ENCODE results near the gene WNT3. TPM values are rescaled to one million over a fixed set of nuclear protein-coding genes. Genes with fewer than 3 reads are reported as not detected.
"Not testable (repeated sequence)": the region's sequence is repeated elsewhere in the genome, so short reads cannot be mapped to it uniquely, and the experiment has no call there.

Gene WNT3
- total RNA-seq, 1 donor from 2014 or later, result 0.07 TPM

DNA sequence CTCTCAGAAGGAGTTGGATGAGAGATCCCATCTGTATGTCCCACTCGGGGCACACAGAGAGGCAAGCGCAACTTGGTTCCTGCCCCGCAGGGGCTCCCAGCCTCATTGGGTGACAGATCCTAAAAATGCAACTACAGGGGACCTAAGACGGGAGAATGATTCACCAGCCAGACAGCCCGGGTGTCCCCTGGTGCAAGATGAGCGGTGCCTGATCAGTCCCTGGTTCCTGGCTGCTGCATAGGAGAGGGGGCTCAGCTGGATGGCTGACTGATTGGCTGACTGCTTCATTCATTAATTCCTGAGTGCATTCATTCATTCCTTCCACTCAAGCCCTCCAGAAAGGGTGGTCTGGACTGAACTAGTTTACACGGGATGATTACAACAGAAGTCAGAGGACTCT, 22.0 kb downstream of the WNT3 start:
- H3K4me1 Mint-ChIP-seq (ENCODE audit: low read depth), result no peaks in the 10 kb centered on the region
- no peak overlapping the region for H3K4me3 Mint-ChIP-seq (ENCODE audit: low read depth)
- intact Hi-C loops (cut with micrococcal nuclease), result no loop called here
- H3K36me3 Mint-ChIP-seq (ENCODE audit: low read depth), result no peaks in the 10 kb centered on the region
- no peak overlapping the region for H3K27ac Mint-ChIP-seq
- H3K9me3 Mint-ChIP-seq, result no peaks in the 10 kb centered on the region
- H3K27me3 Mint-ChIP-seq (ENCODE audit: low read depth), result peaks cover 8% of the 10 kb centered on the region
- no peak for DNase-seq (ENCODE audit: low spot score)

DNA sequence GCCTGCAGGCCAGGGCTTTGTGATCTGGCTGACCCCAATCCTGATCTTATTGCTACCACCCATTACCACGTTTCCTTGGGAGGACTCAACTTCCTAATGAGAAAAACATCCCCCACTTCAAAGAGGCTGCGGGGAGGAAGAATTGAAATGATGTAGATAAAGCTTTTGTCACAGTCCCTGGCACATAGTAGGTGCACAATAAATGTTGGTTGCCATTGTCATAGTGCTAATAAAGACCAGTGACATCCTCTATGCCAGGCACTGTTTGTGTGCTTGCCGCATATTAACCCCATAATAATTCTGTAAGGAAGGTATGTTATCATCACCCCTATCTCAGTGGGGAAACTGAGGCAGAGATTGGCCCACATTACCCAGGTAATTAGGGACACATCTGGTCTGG, 22.4 kb downstream of the WNT3 start:
- H3K27ac Mint-ChIP-seq, result no peak overlapping the region
- intact Hi-C loops (cut with micrococcal nuclease), result no loop called here
- DNase-seq (ENCODE audit: low spot score), result no peak
- no peak overlapping the region for H3K4me3 Mint-ChIP-seq (ENCODE audit: low read depth)
- H3K36me3 Mint-ChIP-seq (ENCODE audit: low read depth), result no peaks in the 10 kb centered on the region
- H3K9me3 Mint-ChIP-seq, result no peaks in the 10 kb centered on the region
- H3K4me1 Mint-ChIP-seq (ENCODE audit: low read depth), result no peaks in the 10 kb centered on the region
- peaks cover 9% of the 10 kb centered on the region for H3K27me3 Mint-ChIP-seq (ENCODE audit: low read depth)

DNA sequence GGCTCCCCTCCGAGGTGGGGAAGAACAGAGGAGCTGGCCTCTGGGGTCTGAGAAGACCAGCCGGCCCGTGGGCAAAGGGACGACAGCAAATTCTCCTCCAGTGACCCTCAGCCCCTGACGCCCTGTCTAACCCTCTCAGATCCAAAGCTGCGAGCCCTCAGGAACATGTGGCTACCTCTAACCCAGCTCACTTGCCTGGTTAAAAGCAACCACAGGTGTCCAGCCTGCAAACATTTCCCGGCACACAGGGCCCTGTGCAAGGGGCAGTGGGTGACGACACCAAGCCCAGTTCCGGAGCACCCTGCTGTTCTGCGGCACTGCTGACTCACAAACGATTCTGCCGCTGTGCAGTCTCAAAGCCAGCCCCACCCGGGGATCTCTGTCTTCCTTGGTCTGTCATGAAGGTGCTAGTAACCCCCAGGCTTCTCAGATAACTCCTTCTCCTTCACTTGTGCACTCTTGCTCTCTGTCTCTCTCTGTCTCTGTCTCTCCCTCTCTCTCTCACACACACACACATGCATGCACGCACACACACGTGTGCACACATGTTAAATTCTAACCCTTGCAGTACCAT, 23.0 kb downstream of the WNT3 start:
- Mint-ChIP-seq H3K36me3 (ENCODE audit: low read depth) (no peaks in the 10 kb centered on the region), H3K27me3 (ENCODE audit: low read depth) (peaks cover 15% of the 10 kb centered on the region), H3K9me3 (no peaks in the 10 kb centered on the region), H3K4me3 (ENCODE audit: low read depth) (no peak overlapping the region), H3K27ac (no peak overlapping the region), H3K4me1 (ENCODE audit: low read depth) (no peaks in the 10 kb centered on the region)
- DNase-seq (ENCODE audit: low spot score), result no peak
- intact Hi-C loops (cut with micrococcal nuclease), result no loop called here

DNA sequence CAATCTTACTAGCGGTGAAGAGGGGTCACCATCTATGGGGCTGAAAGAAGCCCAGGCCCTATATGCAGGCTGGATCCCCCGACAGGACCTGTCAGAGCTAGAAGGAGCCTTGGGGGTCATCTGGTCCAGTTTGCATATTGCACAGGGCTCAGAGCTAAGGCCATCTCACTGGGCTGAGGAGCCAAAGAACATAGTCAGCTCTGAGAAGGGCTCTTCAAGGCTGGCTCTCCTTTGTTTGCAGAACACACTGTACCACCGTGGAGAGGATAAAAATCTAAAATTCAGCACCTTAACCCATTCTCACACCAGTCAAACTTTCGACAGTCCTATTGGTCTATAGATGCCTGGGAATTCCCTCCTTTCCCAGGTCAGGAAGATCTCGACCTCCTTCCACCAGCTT, 24.2 kb downstream of the WNT3 start:
- no peaks in the 10 kb centered on the region for H3K9me3 Mint-ChIP-seq
- intact Hi-C loops (cut with micrococcal nuclease), result no loop called here
- no peaks in the 10 kb centered on the region for H3K4me1 Mint-ChIP-seq (ENCODE audit: low read depth)
- no peak overlapping the region for H3K4me3 Mint-ChIP-seq (ENCODE audit: low read depth)
- no peak overlapping the region for H3K27ac Mint-ChIP-seq
- peaks cover 15% of the 10 kb centered on the region for H3K27me3 Mint-ChIP-seq (ENCODE audit: low read depth)
- DNase-seq (ENCODE audit: low spot score), result no peak
- no peaks in the 10 kb centered on the region for H3K36me3 Mint-ChIP-seq (ENCODE audit: low read depth)

DNA sequence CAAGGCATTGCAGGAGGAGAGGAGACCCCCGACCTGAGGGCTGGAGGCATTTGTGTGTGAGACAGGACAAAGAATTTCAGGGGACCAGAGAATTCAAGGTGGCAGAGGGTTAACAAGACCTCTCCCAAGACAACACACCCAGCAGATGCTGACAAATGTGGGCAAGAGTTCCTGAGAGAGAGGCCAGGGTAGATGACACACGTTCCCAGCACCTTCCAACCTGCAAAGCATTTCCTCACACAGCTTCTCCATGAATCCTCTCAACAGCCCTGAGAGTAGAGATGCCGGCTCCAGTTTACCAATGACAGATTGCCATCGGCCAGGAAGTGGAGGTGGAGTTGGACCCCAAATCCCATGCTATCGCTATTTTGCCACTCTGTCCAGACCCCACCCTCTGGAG, 25.0 kb downstream of the WNT3 start:
- intact Hi-C loops (cut with micrococcal nuclease), result no loop called here
- DNase-seq (ENCODE audit: low spot score), result no peak
- Mint-ChIP-seq H3K36me3 (ENCODE audit: low read depth) (no peaks in the 10 kb centered on the region), H3K27ac (no peak overlapping the region), H3K27me3 (ENCODE audit: low read depth) (peaks cover 15% of the 10 kb centered on the region), H3K4me3 (ENCODE audit: low read depth) (no peak overlapping the region), H3K9me3 (no peaks in the 10 kb centered on the region), H3K4me1 (ENCODE audit: low read depth) (no peaks in the 10 kb centered on the region)

DNA sequence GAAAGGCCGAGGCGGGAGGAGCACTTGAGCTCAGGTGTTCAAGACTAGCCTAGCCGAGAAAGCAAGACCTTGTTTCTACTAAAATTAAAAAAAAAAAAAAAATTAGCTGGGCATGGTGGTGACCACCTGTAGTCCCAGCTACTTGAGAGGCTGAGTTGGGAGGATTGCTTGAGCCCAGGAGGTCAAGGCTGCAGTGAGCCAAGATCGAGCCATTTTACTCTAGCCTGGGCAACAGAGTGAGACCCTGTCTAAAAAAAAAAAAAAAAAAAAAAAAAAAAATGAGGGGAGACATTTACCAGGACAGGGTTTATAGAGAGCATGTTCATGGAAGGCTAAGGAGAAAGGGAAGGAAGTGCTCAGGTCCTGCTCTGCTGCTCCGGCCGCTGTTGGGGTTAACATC, 25.5 kb downstream of the WNT3 start:
- intact Hi-C loops (cut with micrococcal nuclease); H3K27ac Mint-ChIP-seq; H3K4me3 Mint-ChIP-seq (ENCODE audit: low read depth); H3K9me3 Mint-ChIP-seq; H3K4me1 Mint-ChIP-seq (ENCODE audit: low read depth); DNase-seq (ENCODE audit: low spot score); H3K36me3 Mint-ChIP-seq (ENCODE audit: low read depth): not testable (repeated sequence)
- H3K27me3 Mint-ChIP-seq (ENCODE audit: low read depth), result peaks cover 15% of the 10 kb centered on the region

DNA sequence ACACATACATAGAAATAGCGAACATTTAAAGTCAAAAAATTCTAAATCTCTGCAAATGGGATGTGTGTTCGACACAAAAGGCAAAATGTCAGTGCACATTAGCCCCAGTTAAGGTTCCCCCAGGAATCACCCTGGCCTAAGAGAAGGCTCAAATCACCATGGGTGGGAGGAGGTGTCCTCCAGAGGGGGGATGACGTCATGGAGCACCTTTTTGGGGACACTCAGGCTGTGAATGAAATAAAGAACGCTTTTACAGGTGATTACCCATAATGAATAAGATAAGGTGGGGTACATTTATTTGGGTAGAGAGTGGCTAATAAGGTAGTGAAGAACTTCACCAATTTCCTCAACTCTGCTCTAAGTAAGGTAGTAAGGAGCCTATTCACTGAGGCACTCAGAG, 26.4 kb downstream of the WNT3 start:
- Mint-ChIP-seq H3K27me3 (ENCODE audit: low read depth) (peaks cover 13% of the 10 kb centered on the region), H3K36me3 (ENCODE audit: low read depth) (no peaks in the 10 kb centered on the region), H3K9me3 (no peaks in the 10 kb centered on the region), H3K4me3 (ENCODE audit: low read depth) (no peak overlapping the region), H3K27ac (no peak overlapping the region), H3K4me1 (ENCODE audit: low read depth) (no peaks in the 10 kb centered on the region)
- intact Hi-C loops (cut with micrococcal nuclease), result no loop called here
- DNase-seq (ENCODE audit: low spot score), result no peak

DNA sequence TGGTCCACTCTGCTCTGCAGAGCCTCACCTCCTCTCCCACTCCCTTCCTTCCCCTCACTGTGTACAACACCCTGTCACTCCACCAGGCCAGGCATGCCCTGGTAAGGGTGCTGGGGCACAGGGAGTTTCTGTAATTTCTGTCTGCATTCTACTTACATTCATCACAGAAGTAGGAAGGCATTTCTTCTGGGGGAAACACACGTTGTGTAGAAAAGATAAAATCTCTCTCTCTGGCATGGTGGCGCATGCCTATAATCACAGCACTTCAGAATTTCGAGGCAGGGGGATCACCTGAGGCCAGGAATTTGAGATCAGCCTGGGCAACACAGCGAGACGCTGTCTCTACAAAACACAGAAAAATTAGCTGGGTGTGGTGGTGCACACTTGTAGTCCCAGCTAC, 27.0 kb downstream of the WNT3 start:
- Mint-ChIP-seq H3K27ac (no peak overlapping the region), H3K9me3 (no peaks in the 10 kb centered on the region), H3K4me1 (ENCODE audit: low read depth) (no peaks in the 10 kb centered on the region), H3K27me3 (ENCODE audit: low read depth) (peaks cover 12% of the 10 kb centered on the region), H3K4me3 (ENCODE audit: low read depth) (no peak overlapping the region), H3K36me3 (ENCODE audit: low read depth) (no peaks in the 10 kb centered on the region)
- no peak for DNase-seq (ENCODE audit: low spot score)
- intact Hi-C loops (cut with micrococcal nuclease), result no loop called here

DNA sequence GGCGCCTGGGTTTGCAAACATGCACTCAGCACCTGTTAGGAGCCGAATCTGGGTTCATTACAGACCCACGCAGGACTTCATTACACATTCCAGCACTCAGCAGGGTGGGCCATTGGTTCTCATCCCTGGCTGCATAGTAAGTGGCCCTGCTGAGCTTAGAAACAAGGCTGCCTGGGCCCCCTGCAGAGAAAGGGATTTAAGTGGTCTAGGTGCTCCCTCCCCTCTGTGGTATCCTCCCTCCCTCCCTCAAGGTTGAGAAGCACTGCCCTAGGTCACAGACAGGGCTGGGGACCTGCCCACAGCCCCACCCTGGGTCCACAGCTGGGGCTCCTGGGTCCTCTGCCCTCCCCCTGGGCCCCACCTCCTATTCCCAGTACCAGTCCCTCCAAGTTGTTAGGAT, 28.3 kb downstream of the WNT3 start:
- Mint-ChIP-seq H3K36me3 (ENCODE audit: low read depth) (no peaks in the 10 kb centered on the region), H3K27ac (no peak overlapping the region), H3K27me3 (ENCODE audit: low read depth) (peaks cover 11% of the 10 kb centered on the region), H3K4me3 (ENCODE audit: low read depth) (no peak overlapping the region), H3K4me1 (ENCODE audit: low read depth) (no peaks in the 10 kb centered on the region), H3K9me3 (no peaks in the 10 kb centered on the region)
- no peak for DNase-seq (ENCODE audit: low spot score)
- intact Hi-C loops (cut with micrococcal nuclease), result no loop called here

DNA sequence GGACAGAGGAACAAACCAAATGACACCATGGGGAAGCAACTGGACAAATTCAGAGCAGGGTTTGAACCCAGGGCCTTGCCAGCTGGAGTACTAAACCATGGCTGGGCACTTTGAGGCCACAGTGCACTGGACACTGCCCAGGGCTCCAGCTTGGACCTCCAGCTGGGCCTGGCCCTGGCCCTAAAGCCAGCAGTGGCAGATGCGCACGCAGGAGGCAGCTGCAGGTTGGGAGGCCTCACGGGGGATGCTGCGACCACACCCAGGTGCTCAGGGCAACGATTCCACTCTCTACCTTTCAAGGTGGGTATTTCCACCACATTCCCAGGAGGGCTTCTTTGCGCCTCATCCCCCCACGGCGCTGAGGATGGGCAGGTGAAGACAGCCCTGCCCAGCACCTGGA, 28.9 kb downstream of the WNT3 start:
- intact Hi-C loops (cut with micrococcal nuclease), result no loop called here
- Mint-ChIP-seq H3K9me3 (no peaks in the 10 kb centered on the region), H3K4me1 (ENCODE audit: low read depth) (no peaks in the 10 kb centered on the region), H3K27ac (no peak overlapping the region), H3K36me3 (ENCODE audit: low read depth) (no peaks in the 10 kb centered on the region), H3K27me3 (ENCODE audit: low read depth) (peaks cover 11% of the 10 kb centered on the region), H3K4me3 (ENCODE audit: low read depth) (no peak overlapping the region)
- no peak for DNase-seq (ENCODE audit: low spot score)

DNA sequence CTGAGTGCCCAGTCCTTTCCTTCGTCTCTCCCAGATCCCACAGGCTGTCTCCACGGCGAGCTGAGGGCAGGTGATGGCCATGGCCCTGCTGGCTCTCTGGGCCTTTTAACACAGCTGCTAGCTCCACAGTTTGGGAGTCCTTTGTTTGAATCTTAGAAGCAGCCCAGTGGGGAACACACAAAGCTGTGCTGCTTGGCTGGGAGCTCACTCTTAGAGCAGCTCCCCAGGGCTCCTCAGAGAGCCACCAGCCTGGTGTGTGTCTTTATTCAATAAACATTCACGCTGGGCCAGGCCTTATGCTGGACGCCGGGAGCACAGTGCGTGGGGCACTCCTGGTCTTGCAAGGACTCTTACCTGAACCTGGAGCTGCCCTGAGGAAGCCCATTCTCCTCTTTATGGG, 29.7 kb downstream of the WNT3 start:
- Mint-ChIP-seq H3K9me3 (no peaks in the 10 kb centered on the region), H3K27ac (no peak overlapping the region), H3K4me3 (ENCODE audit: low read depth) (no peak overlapping the region), H3K36me3 (ENCODE audit: low read depth) (no peaks in the 10 kb centered on the region), H3K4me1 (ENCODE audit: low read depth) (no peaks in the 10 kb centered on the region), H3K27me3 (ENCODE audit: low read depth) (peaks cover 11% of the 10 kb centered on the region)
- DNase-seq (ENCODE audit: low spot score), result no peak
- intact Hi-C loops (cut with micrococcal nuclease), result no loop called here

DNA sequence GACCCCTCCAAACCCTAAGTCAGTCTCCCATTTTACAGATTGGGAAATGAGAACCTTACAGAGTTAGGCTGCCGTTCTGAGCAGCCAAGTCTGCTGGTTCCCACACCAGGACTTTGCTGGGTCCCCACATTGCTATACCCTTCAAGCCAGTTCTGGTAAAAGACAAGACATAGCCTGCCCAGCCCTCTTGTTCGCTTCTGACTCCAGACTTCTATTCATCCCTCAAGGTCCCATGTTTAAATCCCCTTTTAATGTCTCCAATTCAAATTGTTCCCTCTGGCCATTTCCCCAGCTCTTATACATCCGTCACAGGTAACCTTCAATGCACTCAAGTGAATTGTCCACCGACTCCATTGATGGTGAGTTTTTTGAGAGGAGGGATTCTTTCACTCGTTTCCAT, 30.2 kb downstream of the WNT3 start:
- intact Hi-C loops (cut with micrococcal nuclease), result no loop called here
- DNase-seq (ENCODE audit: low spot score), result no peak
- Mint-ChIP-seq H3K9me3 (no peaks in the 10 kb centered on the region), H3K27ac (no peak overlapping the region), H3K4me1 (ENCODE audit: low read depth) (no peaks in the 10 kb centered on the region), H3K4me3 (ENCODE audit: low read depth) (no peak overlapping the region), H3K36me3 (ENCODE audit: low read depth) (no peaks in the 10 kb centered on the region), H3K27me3 (ENCODE audit: low read depth) (peaks cover 11% of the 10 kb centered on the region)

DNA sequence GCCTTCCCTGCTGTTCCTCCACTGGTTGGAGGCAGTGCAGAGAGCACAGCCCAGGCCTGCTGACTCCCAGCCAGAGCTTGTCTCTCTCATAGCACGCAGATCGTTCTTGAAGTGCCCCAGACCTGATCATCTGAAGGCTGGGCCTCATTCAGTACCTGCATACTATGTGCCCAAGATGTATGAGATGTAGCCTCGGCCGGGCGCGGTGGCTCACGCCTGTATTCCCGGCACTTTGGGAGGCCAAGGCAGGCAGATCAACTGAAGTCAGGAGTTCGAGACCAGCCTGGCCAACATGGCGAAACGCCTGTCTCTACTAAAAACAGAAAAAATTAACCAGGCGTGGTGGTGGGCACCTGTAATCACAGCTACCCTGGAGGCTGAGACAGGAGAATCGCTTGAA, 31.0 kb downstream of the WNT3 start:
- Mint-ChIP-seq H3K27me3 (ENCODE audit: low read depth) (peaks cover 11% of the 10 kb centered on the region), H3K36me3 (ENCODE audit: low read depth) (no peaks in the 10 kb centered on the region), H3K9me3 (no peaks in the 10 kb centered on the region), H3K4me3 (ENCODE audit: low read depth) (no peak overlapping the region), H3K27ac (no peak overlapping the region), H3K4me1 (ENCODE audit: low read depth) (no peaks in the 10 kb centered on the region)
- DNase-seq (ENCODE audit: low spot score), result no peak
- intact Hi-C loops (cut with micrococcal nuclease), result no loop called here

DNA sequence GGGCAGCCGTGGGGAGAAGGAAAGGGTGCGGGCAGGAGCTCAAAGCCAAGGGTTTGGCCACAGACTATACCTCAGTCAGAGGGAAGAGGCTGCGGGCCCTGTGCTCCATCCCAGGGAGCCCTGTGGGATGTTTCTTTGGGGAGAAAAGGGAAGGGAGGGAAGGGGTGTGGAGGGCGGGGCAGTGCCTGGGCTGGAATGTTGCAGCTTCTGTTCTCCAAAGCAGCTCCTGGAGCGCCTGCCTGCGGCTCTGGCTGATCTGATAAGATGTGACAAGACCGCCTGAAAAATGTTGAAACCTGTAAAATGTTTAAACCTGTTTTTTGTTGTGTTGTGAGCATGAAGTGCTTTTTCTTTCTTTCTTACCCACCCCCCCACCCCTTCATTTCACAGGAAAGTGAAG, 32.8 kb downstream of the WNT3 start:
- no peak overlapping the region for H3K4me3 Mint-ChIP-seq (ENCODE audit: low read depth)
- H3K27ac Mint-ChIP-seq, result no peak overlapping the region
- intact Hi-C loops (cut with micrococcal nuclease), result no loop called here
- no peak for DNase-seq (ENCODE audit: low spot score)
- H3K36me3 Mint-ChIP-seq (ENCODE audit: low read depth), result no peaks in the 10 kb centered on the region
- H3K27me3 Mint-ChIP-seq (ENCODE audit: low read depth), result peaks cover 2% of the 10 kb centered on the region
- no peaks in the 10 kb centered on the region for H3K9me3 Mint-ChIP-seq
- no peaks in the 10 kb centered on the region for H3K4me1 Mint-ChIP-seq (ENCODE audit: low read depth)

All from activated T-helper 2 cell treated with anti-CD3 and anti-CD28 coated beads, Interferon-gamma antibody, Interleukin-2, Interleukin-4, amounts not matched to agents 10 μg/mL and 5 μg/mL and 100 μg/mL, durations not matched to agents 14 hours and 24 hours and 36 hours (primary cell).